ENCODE measurements around the gene SH3RF1.
"Not testable (repeated sequence)": the region's sequence is repeated elsewhere in the genome, so short reads cannot be mapped to it uniquely, and the experiment has no call there.

SH3RF1 gene

DNA sequence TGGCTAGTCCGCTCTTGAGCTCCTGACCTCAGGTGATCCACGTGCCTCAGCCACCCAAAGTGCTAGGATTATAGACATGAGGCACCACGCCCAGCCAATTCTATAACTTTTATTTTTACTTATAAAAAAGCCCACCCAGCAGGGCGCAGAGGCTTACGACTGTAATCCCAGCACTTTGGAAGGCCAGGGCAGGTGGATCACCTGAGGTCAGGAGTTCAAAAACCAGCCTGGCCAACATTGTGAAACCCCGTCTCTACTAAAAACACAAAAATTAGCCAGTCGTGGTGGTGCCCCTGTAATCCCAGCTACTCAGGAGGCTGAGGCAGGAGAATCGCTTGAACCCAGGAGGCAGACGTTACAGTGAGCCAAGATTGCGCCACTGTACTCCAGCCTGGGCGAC, 73.5 kb downstream of the SH3RF1 start:
- not testable (repeated sequence) for DNase-seq

DNA sequence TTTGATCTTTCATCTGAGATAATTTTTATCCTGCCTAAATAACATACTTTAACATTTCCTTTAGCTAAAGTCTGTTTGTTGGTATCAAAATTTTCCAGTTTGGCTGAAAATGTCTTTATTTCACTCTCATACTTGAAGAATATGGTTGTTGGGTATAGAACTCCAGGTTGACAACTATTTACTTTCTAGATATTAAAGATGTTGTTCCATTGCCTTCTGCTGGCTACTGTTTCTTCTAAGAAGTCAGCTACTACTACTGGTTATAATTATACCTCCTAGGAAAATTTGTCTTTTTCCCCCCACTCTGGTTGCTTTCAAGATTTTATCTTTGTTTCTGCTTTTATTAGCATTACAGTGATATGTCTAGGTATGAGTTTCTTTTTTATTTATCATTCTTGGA, 75.7 kb downstream of the SH3RF1 start:
- no peak for DNase-seq

DNA sequence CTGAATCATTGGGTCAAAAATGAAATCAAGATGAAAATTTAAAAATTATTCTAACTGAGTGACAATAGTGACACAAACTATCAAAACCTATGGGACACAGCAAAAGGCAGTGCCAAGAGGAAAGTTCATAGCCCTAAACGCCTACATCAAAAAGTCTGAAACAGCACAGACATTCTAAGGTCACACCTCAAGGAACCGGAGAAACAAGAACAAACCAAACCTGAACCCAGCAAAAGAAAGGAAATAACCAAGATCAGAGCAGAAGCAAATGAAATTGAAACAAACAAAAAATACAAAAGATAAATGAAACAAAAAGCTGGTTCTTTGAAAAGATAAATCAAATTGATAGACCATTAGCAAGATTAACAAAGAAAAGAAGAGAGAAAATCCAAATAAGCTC, 80.8 kb downstream of the SH3RF1 start:
- not testable (repeated sequence) for DNase-seq

DNA sequence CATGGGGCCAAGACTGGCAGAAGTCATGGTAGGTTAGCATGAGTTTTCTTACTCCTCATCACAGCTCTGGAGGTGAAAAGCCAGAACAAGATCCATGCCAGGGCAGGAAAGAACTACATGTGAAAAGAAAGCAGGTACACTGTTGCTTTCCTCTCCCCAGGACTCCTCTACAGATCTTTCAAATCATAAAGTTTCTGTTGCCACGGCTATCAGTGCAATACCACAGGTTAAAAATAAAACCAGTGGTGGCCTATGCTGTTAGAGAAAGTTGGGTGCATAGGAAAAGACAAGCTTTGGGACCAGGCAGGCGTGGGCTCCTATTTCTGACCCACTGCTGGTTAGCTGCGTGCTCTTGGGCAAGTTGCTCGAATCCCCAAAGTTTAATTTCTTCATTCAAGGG, 81.4 kb downstream of the SH3RF1 start:
- no peak for DNase-seq

DNA sequence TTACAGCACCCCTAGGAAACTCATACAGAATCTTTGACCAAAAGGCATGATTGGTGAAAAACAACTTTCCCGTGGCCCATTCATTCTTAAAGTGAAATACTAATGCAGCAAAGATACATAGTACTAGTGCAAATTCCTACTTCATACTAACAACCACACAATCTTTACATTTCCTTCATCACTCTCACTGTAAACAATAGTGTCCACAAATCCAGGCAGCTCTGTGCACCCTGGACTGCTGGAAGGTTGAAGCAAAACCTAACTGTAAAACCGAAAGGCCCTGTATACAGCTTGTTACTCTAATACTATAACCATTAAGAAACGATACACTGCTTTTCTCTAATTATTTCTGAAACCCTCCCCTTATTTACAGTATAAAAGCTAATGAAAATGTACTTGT, 82.6 kb downstream of the SH3RF1 start:
- DNase-seq, result no peak

DNA sequence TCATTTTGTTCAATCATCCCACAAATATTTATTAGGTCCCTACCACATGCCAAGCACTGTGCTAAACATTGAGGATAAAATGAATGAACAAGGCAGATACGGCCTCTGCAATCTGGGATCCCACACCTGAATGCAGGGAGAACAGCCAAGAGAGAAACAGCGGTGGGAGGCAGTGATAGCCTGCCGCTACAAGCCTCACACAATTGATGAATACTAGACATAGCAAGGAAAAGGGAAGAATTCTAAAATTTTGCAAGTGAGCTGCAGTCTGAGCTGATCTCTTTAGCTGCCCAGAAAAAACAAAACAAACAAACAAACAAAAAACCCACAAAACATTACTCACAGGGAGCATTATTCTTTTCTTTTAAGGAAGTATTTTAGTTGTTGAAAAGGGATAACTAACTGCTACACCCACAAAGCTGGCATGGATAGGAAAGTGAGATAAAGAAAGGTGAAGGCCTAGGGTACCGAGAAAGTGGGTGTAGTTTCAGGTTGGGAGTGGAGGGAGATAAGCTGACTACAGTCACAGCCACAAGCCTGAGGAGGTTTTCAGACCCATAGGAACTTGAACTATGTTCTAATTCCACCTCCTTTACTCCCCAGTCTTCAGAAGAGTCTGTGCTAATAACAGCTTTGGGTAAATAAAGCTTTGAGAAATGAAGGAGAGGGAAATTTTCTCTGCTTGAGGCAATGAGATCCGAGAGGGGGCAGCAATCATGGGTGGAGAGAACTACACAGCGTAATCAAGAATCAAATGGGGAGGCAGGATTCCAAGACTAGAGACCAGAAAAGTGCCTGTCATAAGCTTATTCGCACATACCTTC, 85.4 kb downstream of the SH3RF1 start:
- DNase-seq, result no peak

DNA sequence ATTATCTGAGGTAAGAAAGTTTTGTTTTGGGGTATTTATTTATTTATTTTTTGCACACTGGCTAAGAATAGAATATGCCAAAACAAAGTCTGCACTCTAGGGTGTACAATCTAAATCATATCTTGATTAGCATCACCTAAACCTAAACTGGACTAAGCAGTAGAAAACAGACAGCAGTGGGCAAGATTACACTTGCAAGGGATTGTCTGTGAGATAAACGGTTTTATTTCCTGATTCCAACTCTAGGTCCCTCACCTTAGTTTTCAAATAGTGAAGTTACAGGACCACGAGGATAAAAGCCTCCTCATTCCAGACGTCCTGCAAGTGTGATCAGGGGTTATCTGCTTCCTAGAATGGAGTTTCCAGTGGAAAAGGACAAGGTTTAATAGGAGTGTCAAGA, 86.1 kb downstream of the SH3RF1 start:
- DNase-seq, result no peak

DNA sequence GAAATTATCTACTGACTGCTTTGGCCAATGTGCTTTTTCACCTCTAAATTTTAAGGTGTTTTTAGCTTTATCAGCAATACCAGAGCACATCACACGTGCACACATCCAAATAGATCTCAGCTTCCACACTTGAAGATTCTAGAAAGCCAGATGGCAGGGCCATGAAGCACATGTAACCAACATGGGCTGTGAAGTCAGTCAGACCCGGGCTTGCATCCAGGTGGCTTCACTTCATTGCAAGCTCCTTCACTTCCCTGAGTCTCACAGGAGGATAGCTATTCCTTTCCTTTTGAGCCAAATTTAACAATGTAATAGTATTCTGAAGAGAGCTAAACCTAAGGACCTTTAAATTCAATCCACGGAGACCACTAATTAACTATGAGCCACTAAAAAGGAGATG, 86.5 kb downstream of the SH3RF1 start:
- no peak for DNase-seq

DNA sequence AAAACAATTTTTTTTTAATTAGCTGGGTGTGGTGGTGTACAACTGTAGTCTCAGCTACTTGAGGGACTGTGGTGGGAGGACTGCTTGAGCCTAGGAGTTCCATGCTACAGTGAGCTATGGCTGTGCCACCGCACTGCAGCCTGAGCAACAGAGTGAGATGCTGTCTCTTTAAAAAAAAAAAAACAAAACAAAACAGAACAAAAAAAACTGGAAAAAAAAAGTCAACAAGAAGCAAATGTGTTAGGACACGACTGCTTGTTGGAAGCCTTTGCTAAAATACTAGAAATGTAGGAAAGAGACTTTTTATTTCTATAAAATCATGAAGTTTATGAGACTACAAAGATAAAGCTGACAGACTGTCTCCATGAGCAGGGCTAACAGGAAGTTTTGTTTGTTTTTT, 87.2 kb downstream of the SH3RF1 start:
- no peak for DNase-seq

DNA sequence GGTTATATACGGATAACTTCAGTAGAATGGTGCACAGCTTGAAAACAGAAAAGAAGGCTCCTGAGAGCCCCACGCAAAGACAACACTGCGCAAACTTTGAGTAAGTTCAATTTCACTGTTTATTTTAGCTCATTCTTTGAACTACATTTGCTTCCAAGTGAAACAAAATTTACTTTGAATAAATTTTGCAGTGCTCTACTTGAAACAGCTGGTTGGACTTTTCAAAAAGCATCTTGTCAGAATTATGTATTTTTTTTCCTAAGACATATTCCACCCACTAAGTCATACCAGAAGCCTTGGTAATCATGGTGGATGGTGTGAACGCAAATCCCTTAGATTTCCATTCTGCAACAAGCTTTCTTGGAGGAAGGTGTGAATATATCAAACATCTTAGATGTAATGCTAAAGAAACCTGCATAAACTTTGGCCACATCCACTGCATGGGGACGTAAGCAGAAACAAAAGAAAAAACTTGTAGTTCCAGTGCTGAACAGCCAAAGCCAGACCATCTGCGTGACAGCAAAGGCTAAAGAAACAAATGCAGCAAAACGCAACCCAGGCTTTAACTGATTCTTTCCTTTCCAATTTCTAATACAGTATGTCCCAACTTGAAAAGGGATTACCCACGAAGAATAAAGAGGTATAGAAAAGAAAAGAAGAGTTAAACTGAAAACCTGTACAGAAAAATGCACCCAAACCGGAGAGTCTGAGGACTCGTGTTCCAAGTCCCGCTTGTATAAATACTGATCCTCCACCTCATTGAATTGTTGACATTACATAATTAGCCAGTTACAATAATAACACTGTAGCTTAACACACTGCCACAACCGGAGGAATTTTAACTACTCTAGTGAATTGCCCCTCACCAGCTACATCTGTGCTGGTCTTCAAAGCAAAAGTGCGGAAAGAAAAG, 90.9 kb downstream of the SH3RF1 start:
- DNase-seq, result no peak

DNA sequence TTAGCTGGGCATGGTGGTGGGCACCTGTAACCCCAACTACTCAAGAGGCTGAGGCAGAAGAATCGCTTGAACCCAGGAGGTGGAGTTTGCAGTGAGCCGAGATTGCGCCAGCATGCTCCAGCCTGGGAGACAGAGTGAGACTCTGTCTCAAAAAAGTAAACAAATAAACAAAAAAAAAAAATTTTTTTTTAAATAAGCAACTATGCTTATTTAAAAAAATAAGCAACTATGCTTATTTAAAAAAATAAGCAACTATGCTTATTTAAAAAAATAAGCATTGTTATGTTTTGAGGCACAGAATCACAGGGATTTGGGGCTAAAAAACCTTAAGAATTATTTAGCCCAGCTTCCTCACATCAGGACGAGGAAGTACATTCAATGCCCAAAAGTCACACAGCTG, 92.7 kb downstream of the SH3RF1 start:
- not testable (repeated sequence) for DNase-seq

DNA sequence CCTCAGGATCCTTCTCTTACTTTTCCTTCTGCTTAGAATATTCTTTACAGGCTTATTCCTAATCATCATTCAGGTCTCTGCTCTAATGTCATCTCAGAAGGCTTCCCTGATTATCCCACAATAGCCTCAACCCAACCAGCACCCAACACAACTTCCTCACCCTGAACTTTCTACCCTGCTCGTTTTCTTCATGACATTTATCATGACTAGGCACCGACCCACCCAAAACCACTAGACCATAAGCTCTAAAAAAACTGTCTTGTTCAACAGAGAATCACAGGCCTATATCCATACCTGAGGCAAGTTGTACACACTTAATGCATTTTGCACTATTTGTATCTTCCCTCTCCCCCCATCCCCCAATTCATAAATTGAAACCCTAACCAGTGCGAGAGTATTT, 95.3 kb downstream of the SH3RF1 start:
- DNase-seq, result no peak

DNA sequence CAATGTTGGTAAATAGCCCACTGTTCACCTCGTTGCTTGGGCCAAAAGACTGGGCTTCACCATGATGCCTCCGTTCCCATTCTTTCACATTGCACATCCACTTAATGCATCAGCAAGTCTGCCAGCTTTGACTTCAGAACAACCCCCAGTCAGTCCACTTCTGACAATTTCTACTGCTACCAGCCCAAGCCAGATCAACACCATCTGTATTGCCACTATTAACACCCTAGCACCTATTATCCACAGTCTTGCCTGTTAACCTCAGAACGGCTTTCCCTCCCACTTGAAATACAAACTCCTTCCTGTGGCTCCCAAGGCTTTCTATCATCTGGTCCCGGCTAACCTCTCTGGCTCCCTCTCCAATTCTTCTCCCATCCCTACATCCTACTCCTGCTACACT, 95.7 kb downstream of the SH3RF1 start:
- no peak for DNase-seq

DNA sequence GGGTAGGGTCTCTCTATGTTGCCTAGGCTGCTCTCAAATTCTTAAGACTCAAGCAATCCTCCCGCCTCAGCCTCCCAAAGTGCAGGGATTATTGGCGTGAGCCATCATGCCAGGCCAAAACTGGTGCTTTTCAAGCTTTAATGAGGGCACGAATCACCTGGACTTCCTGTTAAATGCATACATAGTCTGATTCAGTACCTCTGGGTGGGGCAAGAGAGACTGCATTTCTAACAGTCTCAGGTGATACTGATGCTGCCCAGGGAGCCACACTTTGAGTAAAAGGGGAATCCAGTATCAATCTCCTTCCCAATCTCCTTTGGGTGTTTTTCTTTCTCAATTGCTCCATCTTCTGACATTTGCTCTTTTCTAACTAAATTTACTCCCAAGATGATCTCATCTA, 96.5 kb downstream of the SH3RF1 start:
- no peak for DNase-seq

DNA sequence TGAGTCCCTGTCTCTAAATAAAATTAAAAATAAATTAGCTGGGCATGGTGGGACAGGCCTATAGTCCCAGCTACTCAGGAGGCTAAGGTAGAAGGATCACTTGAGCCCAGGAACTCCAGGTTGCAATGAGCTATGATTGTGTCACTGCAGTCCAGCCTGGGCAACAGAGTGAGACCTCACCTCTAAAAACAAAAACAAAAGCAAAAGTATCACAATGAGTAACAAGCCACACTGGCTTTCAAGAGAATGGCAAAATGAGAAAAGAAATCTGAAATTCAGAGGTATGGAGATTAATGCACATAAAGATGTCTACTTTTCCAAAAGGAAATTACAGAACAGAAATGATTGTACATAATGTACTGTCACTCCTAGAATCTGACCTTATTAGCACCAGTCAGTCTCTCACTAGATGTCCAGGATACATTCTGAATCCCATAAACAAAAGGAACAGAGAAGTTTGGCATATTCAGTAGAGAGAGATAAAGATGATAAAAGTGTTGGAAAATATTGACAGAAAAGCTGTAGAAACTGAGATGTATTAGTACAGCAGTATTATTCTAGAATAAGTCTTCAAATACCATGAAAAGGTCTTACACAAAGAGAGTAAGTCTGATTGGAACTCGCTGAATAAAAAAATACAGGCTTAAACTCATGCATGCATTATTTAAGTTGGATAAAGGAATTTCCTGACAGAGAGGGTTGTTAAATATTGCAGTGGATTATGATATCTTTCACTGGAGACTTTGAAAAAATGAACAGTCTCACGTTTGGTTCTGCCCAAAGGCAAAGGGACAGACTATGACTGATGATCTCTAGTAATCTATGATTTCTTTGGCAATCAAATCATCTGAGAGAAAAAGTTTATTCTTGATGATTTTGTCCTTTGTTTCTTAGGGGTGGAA, 102.5 kb downstream of the SH3RF1 start:
- no peak for DNase-seq

DNA sequence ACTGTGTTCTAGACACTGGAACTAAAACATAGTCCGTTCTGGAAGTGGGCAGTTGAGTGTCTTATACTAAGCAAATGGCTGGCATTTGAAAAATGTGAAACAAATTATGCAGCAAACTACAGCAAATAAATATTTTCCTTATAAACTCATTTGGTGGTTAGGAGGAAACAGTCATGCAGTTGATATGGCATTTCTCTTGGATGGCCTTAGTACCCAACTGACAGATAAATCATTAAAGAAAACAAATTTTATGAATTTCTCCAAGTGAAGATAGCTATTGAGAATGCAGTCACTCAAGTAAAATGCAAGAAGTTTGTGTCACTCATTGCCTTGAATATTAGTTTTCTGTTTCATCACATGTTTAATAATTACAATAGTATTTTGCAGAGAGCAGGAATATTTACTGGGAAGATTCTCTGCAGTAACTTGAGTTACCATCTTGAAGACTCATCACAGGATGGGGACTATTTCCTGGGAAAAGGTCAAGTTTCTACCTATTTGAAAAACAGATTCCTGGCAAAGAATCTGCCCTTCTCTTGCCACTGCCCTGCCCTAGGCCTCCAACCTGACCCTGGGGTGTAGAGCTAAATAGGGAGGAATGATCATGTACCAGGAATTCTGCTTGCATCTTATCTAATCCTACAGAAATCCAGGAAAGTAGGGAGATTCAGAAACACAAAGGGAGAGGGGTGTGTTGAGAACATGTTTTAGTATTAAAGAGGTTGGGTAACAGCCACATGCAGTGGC, 105.9 kb downstream of the SH3RF1 start:
- DNase-seq, result no peak

DNA sequence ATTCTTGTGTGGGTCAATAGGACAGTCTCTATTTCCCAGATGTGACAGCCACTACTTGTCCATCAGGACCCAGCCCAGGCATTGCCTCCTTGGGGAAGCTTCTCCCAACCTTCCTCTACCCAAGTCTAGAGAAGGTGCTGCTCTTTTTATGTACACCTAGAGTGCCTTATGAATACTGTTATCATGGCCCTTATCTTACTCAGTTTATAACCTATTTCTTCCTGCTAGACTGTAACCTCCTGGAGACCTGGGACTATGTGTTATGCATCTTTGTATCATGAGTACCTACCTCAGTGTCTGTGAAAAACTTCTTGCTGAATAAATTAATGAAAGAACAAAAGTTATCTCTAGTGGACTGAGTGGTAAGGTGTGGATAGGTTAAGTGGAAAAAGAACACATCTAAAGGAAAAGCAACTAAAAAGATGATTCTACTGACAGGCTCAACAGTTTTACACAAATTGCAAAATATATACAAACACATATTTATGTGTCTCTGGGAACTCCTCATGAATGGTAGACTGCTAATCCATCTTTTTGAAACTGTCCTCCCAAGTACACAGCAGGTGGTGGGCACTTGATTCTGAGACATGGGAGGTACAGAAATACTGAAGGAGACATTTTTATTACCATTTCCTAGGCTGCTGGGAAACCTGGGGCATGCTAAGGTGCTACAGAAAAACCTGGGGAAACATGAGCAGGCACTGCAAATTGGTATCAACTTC, 106.6 kb downstream of the SH3RF1 start:
- no peak for DNase-seq

DNA sequence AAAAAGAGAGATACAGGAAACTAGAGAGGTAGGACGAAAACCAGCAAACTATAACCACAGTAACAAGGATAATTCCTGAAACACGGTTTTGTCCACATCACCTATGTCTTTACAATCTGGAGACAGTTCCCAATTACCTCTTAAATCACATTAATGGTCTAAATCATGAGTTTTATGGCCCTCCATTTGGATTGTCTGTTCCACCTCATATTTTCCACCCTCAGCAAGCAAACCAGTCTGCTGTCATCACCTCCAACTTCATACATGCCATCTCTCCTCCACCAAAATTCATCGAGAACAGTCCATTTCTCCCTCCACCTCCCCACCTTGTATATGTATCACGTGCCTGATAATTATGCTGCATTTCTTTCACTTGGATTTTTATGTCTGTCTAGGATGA, 107.3 kb downstream of the SH3RF1 start:
- DNase-seq, result no peak

DNA sequence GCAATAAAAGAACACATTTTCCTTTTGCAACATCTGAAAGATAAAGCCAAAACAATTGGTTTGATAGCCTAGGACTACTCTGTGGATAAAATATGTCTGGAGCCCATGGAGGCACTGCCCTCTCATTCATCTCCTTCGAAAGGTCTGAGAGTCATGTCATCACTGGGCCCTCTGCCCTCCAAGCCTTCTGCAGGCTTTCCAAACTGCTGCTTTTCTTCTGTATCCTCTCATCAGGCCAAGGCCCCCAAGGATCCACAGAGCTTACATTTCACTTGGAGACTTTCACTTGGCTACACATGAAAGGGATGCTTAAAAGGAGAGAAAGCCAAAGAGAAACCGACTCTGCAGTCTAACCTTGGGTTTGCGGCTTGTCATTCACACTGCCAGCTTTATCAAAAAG, 109.9 kb downstream of the SH3RF1 start:
- DNase-seq, result no peak

DNA sequence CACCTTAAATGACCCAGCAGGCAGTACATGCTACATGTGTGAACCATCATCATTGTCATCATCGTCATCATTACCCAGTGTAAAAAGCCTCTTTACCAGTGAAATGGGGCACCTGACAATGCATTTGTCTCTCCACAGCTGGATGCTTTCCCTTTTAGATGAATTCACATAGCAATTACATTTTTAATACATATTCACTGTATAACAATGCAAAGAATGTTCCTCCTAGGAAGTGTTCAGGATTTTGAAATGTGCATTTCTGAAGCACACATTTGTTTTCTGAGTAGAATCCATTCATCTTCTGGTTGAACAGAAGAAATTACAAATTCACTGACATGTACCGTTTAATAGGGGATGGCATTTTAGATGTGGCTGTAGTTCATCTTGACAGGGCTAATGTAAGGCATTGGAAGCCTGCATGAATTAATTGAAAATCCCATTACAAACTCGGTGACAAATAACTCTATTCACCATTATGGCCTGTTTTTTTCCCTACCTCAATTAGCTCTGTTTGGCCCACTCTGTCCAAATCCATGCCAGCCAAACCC, 111.1 kb downstream of the SH3RF1 start:
- no peak for DNase-seq

DNA sequence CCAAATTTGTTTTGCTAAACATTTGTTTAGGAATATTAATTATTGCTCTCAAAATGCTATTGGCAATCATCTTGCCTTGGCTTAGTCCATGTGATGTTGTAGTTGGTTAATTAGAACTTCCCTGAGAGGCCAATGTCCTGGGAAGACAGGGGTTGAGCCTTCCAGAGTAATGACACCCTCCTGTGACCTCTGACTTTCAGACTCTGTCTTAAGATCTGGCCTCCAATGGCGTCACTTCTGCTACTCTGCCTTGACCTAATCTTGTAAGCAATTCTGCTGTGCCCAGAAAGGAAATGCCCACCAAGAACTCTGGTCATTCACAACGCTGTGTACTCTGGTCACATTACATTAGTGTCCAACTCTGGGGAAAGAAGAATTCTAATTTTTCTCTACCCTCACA, 111.9 kb downstream of the SH3RF1 start:
- no peak for DNase-seq

Data from activated effector memory CD4-positive, alpha-beta T cell treated with Interleukin-2 at 50 U/mL for 16 hours (primary cell).